Lung microvascular endothelial cell (primary cell): ENCODE data around the gene LTBR. TPM values are rescaled to one million over a fixed set of nuclear protein-coding genes. Genes with fewer than 3 reads are reported as not detected.
"Not testable (repeated sequence)": the region's sequence is repeated elsewhere in the genome, so short reads cannot be mapped to it uniquely, and the experiment has no call there.

Source experiments
- DNase-seq, 2 donors: peaks; one replicate each; pipeline versions ENCODE4 v3.0.0 to v3.0.0-alpha.2; 2010; ENCODE audit warnings: low read depth in 2 of 2
- total RNA-seq: library from RNA; depleted of rRNA; stranded (reverse); fragments of >200 nt; gene quantifications from 2 replicates; pipeline ENCODE4 v1.2.1, GENCODE V29; 2014

Gene LTBR
- 29.9 and 49.2 TPM in 2 replicates for total RNA-seq

DNA sequence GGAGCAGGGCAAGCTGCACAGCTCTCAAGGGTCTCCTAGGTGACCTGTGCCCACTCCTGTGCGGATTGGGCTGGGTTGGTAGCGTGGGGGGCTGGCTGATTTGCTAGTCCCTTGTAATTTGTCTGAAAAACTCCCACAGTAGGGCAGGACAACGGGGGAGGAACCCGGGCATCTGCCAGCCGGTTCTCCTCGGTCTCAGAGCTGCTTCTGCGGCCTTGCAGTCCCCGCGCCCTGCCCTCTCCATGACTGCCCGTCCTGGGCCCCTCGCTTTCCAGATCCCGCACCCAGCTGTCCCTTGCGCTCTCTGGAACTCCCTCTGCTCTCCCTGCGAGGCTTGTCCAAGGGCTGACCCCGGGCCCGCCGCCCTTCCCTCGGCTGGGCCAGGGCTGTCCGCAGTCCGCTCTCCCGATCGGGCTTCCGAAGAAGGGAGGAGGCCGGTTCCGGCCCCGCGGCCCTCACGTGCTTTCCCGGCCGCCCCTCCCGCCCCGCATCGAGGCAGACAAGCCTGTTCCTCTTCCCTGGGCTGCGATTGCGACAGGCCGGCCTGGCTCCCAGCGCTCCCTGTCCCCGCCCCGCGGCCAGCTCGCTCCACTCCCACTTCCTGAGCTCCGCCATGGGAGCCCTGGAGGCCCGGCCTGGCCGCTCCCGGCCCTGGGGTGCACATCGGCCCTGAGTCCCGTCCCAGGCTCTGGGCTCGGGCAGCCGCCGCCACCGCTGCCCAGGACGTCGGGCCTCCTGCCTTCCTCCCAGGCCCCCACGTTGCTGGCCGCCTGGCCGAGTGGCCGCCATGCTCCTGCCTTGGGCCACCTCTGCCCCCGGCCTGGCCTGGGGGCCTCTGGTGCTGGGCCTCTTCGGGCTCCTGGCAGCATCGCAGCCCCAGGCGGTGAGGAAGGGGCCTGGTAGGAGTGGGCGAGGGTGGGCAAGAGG is at the start of gene LTBR:
LTBR (plus strand) TSS at position 591 of the 927 bp plus-strand sequence; CDS start at position 788, 197 bp downstream.
- peak; percentile 95 for DNase-seq

- no peak for DNase-seq
Measured at GRCh38 chr12:6334359-6334758, 49.6 kb upstream of the LTBR start.

DNA sequence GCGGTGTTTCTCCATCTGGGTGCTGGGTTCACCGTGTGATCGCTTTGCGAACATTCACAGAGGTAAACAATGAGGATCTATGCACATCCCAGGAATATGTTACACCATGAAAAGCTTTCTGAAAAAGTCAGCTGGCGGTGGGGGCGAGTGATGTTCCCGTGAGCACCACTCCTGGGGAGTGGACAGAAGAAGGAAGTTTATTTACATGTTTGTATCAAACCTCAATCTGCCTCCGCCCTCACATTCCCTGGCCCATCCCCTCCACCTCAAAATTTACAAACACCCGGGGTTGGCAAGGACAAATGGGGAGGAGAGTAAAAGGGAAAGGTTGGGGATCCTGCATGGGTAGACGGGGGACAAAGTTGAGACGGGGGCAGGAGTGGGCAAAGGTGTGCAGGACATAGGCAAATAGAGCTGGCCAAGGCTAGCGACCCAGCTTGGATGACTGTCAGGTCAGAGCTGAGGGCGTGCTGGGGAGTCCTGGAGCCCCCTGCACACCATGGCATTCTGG is 49.0 kb upstream of the LTBR start:
- no peak for DNase-seq

DNA sequence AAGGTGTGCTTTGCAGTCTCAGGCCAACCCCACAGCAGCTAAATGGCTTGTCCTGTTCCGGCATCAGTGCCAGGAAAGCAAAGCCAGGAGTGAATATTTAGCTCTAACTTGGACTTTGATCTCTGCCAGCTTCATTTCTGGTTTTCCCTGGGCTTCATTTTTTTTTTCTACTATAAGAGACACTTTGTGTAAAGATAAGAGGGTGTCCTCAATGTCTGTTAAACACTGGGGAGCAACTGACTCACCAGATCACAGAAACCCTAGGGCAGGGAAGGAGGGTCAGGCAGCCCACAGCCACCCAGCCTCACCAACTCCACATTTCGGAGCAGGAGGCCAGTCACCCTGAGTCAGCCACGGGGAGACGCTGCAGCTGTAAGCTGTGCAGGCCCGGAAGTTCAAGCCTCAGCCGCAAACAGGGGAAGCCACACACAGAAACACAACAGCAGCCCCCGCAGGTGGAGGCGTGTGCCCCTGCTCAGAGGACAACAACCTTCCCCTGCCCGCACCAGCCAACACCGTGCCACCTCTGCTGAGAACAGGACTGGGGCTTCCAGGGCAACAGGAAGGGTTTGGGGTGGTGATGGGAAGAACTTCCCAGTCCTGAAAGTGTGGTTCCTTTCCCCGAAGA is 48.4 kb upstream of the LTBR start:
- DNase-seq: peak; percentile 79 to 94

- peak; percentile 90 to 100 for DNase-seq
Measured at GRCh38 chr12:6336079-6336888, 47.7 kb upstream of the LTBR start.

- peak in 1 of 2 donors; percentile 43 for DNase-seq
Measured at GRCh38 chr12:6336889-6337853, 46.8 kb upstream of the LTBR start.

DNA sequence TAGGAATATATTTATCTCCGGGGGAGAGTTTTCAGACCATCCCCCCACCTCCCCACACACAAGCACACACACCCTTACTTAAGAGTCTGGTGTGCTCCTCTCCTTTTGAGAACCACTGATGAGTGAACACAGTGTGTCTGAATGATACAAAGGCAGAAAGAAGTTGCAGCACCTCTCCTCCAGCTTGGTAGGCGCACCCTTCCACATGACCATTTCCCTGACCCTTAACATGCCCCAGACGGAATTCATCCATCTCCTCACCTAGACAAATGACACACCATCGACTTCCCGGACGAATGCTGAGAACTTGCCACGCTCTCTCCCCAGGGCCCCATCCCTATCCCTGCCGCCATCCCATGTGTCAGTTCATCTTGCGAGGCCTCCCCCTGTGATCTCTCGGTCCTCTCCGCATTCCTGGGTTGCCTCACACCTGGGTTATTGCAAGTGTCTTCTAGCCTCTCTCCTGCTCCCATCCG is 46.0 kb upstream of the LTBR start:
- DNase-seq: peak in 1 of 2 donors; percentile 83

DNA sequence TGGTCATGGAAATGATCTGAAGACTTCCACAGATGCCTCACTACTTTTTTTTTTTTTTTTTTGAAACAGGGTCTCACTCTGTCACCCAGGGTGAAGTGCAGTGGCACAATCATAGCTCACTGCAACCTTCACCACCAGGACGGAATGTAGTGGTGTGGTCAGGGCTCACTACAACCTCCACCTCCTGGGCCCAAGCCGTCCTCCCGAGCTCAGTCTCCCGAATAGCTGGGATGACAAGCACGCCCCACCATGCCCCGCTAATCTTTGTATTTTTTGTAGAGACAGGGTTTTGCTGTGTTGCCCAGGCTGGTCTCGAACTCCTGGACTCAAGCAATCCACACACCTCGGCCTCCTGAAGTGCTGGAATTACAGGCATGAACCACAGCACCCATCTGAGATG is 45.4 kb upstream of the LTBR start:
- DNase-seq: not testable (repeated sequence)

DNA sequence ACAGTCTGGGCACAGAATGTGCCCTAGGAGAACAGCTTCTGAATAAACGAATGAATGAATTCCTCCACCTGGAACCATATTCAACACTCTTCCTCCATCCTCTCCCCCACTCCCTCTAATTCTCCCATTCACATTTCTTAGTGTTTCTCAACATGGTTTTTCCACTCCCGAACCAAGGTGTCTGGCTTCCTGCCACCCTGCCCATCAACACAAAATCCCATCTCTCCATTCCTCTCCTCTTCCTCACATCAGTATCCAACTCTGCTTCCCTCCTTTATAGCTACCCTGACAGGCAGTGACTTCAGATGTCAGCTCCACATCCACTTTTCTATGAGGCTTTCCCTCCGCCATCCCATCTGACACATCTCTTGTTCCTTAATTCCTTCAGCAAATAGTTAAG is 45.0 kb upstream of the LTBR start:
- DNase-seq: no peak

DNA sequence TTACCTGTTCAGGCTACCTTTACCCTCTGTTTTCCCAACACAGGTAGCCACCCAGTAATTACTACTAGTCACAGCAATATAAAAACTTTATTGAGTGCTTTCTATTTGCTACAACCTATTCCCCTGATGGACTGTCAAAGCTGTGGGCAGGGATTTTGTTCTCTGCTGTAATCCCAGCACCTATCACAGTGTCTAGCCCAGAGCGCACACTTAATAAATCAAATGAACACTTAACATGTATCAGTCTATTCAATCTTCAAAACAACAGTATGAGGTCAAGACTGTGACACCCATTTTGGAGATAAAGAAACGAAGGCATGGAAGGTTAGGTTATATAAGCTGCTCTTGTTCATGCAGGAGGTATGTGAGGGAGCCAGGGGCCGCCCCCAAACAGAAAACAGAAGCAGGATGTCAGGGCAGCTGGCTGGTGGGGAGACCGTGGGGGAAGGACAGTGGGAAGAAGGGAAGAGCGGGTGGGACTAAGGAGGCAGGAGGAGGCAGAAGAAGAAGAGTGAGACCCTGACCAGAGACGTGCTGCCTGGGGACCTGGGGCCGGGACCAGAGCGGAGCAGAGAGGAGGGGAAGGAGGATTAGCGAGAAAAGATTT is 43.8 kb upstream of the LTBR start:
- peak in 1 of 2 donors; percentile 75 for DNase-seq

DNA sequence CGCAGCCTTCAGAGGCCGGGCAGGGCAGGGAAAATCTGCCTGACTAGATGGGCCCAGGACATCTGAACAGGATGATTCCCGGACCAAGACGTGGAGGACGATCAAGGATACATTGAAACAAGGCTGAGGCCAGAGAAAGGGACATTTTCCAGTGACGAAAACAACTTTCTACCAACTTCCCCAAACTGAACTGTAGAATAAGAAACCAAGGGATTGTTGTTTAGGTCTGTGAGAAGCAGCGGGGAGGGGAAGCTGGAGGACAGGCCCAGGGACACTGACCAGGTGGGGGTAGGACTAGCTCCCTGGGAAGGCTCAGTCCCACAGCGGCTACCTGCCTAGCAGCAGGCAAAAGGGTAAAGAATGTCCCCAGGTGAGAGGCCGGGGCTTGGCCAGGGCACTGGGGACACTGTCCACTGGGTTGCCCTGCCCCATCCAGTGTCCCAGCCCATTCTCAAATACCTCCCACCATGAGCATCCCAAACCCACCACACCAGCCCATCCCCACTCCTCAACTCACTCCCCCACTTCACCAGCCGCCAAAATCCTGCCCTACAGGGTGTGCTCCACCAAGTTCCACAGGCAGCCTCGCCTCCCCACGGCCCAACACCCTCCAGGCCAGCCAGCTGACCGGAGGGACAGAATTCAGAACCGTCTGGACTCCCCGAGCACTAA is 43.1 kb upstream of the LTBR start:
- no peak for DNase-seq

DNA sequence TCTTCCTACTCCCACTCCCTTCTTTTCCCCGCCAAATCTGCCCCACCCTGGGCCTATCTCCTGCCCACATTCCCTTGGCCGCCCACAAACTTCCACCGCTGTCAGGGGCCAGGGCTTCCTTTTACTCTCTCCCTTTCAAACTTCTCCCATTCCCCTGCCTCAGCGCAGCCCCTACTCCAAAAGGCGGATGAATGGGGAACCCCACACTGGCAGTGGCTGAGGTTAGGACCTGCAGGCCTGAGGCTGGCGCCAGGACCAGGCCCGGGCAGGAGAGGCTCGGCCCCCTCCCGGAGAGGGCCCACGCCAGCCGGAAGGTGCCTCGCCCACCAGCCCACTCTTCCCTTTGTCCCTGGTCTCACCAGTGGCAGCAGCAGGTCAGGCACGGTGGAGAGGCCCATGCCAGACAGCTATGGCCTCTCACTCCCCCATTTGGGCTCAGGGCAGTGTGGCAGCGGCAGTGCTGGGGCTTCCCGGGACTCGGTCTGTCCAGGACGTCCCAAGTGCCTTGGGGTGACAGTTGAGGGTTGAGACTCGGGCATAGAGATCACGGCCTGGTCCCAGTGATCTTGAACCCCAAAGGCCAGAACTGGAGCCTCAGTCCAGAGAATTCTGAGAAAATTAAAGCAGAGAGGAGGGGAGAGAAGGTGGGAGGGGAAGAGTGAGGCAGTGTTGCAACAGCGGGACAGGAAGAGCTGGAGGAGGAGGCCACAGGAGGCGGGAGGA is 42.4 kb upstream of the LTBR start, which contains the start of gene TNFRSF1A:
TNFRSF1A (minus strand) TSS at position 660 of the 723 bp plus-strand sequence; CDS start at position 398, 262 bp downstream.
- peak; percentile 80 to 88 for DNase-seq

GRCh38 chr12:6342140-6342889 is 41.6 kb upstream of the LTBR start:
- DNase-seq: no peak

GRCh38 chr12:6343518-6343917 is 40.4 kb upstream of the LTBR start:
- DNase-seq: no peak

GRCh38 chr12:6344101-6344660 is 39.8 kb upstream of the LTBR start:
- DNase-seq: not testable (repeated sequence)

GRCh38 chr12:6345319-6346091 is 38.5 kb upstream of the LTBR start:
- peak in 1 of 2 donors; percentile 98 for DNase-seq
